Fibroblast of pulmonary artery (primary cell): ENCODE measurements around the gene PUS7.
"Not testable (repeated sequence)": the region's sequence is repeated elsewhere in the genome, so short reads cannot be mapped to it uniquely, and the experiment has no call there.

Source experiments
- DNase-seq: peaks from one replicate; pipeline ENCODE4 v3.0.0-alpha.2; 2010; ENCODE audit warnings: low read depth
- H3K4me3 ChIP-seq: replicated peaks from 2 replicates; pipeline ENCODE4 v1.5.1; 2011; ENCODE audit warnings: low read depth, mild to moderate bottlenecking, control low read depth, low read length, moderate library complexity
- TF ChIP-seq, protein P1 (sequence below): IDR thresholded peaks from 2 replicates; pipeline ENCODE4 v1.5.1; 2011; ENCODE audit warnings: mild to moderate bottlenecking, control low read depth, low read length, inconsistent platforms; ENCODE audit errors: missing control alignments

The PUS7 gene

DNA sequence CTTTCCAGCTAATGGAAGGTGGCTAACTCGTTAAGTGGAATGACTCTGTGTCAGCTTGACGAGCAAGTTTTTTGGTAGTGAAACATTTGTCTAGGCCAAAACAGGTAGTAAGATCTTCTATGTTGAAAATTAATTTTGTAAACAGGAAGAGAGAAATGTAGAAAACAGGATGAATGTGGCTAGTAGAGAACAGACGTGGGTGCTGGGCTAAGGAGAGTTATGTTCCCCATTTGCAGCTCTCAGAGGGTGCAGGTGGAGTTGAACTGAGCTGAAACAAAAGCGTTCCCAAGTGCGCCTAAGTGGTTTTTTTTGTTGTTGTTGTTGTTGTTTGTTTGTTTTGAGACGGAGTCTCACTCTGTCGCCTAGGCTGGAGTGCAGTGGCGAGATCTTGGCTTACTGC, 73.9 kb downstream of the PUS7 start:
- TF ChIP-seq, protein P1, sequence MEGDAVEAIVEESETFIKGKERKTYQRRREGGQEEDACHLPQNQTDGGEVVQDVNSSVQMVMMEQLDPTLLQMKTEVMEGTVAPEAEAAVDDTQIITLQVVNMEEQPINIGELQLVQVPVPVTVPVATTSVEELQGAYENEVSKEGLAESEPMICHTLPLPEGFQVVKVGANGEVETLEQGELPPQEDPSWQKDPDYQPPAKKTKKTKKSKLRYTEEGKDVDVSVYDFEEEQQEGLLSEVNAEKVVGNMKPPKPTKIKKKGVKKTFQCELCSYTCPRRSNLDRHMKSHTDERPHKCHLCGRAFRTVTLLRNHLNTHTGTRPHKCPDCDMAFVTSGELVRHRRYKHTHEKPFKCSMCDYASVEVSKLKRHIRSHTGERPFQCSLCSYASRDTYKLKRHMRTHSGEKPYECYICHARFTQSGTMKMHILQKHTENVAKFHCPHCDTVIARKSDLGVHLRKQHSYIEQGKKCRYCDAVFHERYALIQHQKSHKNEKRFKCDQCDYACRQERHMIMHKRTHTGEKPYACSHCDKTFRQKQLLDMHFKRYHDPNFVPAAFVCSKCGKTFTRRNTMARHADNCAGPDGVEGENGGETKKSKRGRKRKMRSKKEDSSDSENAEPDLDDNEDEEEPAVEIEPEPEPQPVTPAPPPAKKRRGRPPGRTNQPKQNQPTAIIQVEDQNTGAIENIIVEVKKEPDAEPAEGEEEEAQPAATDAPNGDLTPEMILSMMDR: no peak
- no peak overlapping the region for H3K4me3 ChIP-seq
- DNase-seq: no peak

DNA sequence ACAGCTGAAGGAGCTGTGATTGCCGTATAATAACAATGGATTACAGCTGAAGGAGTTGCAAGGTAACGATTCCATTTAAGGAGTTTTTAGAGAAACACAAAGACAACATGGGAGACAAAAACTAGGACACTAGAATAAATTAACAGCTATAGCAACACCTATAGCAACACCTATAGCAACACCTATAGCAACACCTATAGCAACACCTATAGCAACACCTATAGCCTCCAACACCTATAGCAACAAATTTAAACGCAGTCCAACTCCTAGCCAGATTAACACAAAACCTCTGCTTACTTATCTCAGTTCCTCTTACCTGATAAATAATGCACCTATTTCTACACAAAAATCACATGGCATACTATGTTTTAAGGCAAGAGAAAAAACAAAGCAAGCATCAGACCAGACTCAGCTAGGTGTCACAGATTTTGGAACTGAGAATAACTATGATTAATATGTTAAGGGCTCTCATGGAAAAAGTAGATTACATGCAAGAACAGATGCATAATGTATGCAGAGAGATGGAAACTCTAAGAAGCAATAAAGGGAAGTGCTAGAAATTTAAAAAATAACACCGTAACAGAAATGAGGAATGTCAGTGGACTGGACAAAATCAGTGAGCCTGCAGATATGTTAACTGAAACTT, 77.6 kb downstream of the PUS7 start:
- TF ChIP-seq, protein P1: no peak
- DNase-seq: no peak
- H3K4me3 ChIP-seq: no peak overlapping the region

DNA sequence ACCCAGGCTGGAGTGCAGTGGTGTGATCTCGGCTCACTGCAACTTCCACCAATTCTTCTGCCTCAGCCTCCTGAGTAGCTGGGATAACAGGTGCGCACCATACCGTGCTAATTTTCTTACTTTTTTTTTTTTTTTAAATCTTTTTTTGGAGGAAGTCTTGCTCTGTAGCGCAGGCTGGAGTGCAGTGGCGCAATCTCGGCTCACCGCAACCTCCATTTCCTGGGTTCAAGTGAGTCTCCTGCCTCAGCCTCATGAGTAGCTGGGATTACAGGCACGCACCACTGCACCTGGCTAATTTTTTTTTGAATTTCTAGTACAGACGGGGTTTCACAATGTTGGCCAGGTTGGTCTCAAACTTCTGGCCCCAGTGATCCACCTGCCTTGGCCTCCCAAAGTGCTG, 79.9 kb downstream of the PUS7 start:
- not testable (repeated sequence) for H3K4me3 ChIP-seq, DNase-seq

DNA sequence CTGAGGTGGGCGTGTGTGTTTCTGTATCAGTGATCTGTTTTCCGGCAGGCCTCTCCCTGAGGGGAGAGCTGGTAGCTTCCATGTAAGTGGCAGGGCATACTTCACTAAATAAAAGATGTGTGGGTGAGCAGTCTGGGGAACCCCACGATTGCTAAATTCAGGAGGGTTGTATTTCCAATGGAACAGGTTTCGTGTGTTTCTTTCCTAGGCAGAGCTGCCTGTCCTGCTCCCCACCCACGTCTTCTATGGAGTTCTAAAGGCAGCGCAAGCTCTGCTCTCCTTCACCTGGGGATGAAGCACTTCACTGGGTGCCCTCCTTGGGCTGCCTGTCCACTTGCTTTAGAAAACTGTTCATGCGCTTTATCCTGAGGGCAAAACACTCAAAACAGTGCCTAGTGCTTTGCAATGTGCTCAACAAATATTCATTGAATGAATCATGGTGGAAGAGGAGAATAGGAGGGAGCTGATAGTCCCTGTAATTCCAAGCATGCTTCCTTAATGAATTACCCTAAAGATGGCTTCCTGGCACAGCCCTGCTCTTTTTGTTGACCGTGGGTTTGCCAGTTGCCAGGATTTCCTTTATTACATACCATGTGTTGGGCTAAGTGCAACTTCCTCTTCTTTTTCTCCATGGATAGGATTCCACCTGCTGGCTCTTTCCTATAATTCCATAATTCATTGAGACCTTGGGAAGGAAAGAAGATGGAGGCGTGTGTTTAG, 82.7 kb downstream of the PUS7 start:
- TF ChIP-seq, protein P1: no peak
- no peak overlapping the region for H3K4me3 ChIP-seq
- DNase-seq: peak; percentile 73

DNA sequence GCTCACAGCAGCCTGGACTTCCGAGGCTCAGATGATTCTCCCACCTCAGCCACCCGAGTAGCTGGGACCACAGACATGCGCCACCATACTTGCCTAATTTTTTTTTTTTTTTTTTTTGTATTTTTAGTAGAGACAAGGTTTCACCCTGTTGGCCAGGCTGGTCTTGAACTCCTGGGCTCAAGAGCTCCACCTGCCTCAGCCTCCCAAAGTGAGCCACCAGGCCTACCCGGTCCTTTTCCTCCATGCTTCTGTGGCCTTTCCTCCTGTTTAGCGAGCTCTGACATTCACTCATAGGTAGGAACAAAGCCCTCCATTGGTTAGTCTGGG, 83.3 kb downstream of the PUS7 start:
- H3K4me3 ChIP-seq: no peak overlapping the region
- TF ChIP-seq, protein P1: no peak
- DNase-seq: no peak

DNA sequence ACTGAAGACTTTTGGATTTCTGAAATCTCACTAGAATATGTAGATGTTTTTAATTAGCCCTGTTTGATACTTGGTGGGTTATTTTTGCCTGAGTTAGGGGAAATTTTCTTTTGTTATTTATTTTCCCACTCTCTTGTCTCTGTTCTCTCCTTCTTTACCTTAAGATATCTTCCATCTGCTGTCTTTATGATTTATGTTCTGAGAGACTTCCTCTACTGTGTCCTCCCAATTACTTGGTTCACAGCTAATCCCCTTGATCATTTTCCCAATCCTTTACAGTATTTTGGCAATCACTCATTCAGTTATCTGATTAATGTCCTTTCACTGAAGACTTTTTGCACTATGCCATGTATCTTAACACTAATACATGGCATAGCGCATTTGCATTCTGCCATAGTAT, 83.8 kb downstream of the PUS7 start:
- TF ChIP-seq, protein P1: no peak
- H3K4me3 ChIP-seq: no peak overlapping the region
- DNase-seq: no peak

DNA sequence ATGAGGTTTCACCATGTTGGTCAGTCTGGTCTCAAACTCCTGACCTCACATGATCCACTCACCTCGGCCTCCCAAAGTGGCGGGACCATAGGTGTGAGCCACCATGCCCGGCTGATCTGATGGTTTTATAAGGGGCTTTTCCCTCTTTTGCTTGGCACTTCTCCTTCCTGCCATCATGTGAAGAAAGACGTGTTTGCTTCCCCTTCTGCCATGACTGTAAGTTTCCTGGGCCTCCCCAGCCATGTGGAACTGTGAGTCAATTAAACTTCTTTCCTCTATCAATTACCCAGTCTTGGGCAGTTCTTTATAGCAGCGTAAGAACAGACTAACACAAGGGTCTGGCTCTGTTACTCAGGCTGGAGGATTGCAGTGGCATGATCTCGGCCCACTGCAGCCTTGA, 84.7 kb downstream of the PUS7 start:
- DNase-seq: not testable (repeated sequence)

More for the DNA sequence above, 84.7 kb downstream of the PUS7 start:
- not testable (repeated sequence) for H3K4me3 ChIP-seq
